Fibroblast of pulmonary artery (primary cell): ENCODE data around the gene GZMM.

Experiments used
- DNase-seq: peaks from one replicate; pipeline ENCODE4 v3.0.0-alpha.2; 2010; ENCODE audit warnings: low read depth
- H3K4me3 ChIP-seq: replicated peaks from 2 replicates; pipeline ENCODE4 v1.5.1; 2011; ENCODE audit warnings: low read depth, mild to moderate bottlenecking, control low read depth, low read length, moderate library complexity
- TF ChIP-seq, protein P1 (sequence below): IDR thresholded peaks from 2 replicates; pipeline ENCODE4 v1.5.1; 2011; ENCODE audit warnings: mild to moderate bottlenecking, control low read depth, low read length, inconsistent platforms; ENCODE audit errors: missing control alignments

Gene GZMM

DNA sequence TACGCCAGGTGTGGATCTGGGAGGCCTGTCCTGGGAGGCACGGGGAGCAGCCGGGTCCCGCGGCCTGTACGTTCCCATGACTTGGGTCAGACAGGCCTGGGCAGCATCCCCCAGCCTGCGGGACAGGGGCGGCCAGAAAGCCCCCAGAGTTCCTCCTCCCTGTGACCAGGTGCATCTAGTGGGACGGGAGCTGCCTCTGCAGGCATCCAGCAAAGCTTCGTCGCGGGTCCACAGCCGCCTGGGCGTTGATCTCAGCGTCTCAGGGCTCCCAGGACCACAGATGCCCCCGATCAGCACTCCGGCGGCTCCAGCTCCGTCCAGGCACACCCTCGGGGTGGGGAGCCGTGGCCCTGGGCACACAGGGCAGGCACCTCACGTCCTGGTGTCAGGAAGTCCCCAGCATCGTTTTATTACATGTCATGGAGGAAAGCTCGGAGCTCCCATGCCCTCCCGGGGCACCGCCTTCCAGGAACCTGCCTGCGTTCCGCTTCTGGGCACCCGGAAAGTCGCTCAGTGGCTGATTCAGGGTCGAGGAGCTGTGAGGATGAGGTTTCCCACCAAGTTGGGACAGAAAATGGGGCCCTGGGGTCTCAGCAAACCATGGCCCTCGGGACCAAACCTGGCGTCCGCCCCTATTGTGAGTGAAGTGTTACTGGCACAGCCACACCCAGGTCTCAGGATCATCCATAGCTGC, 1.5 kb upstream of the GZMM start:
- no peak overlapping the region for H3K4me3 ChIP-seq
- DNase-seq = no peak
- TF ChIP-seq, protein P1, sequence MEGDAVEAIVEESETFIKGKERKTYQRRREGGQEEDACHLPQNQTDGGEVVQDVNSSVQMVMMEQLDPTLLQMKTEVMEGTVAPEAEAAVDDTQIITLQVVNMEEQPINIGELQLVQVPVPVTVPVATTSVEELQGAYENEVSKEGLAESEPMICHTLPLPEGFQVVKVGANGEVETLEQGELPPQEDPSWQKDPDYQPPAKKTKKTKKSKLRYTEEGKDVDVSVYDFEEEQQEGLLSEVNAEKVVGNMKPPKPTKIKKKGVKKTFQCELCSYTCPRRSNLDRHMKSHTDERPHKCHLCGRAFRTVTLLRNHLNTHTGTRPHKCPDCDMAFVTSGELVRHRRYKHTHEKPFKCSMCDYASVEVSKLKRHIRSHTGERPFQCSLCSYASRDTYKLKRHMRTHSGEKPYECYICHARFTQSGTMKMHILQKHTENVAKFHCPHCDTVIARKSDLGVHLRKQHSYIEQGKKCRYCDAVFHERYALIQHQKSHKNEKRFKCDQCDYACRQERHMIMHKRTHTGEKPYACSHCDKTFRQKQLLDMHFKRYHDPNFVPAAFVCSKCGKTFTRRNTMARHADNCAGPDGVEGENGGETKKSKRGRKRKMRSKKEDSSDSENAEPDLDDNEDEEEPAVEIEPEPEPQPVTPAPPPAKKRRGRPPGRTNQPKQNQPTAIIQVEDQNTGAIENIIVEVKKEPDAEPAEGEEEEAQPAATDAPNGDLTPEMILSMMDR = no peak

DNA sequence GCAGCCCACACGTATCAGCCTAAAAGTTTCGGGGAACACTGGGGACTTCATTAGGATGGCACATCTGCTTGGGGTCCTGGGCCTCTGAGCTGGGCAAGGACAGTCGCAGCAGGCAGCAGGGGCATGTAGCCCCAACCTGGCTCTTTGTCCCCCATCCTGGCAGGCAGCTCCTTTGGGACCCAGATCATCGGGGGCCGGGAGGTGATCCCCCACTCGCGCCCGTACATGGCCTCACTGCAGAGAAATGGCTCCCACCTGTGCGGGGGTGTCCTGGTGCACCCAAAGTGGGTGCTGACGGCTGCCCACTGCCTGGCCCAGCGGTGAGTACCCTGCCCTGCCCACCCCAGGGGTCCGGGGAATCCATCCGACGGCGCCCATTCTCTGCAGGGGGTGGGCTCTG, 3.3 kb downstream of the GZMM start:
- TF ChIP-seq, protein P1 = no peak
- DNase-seq = no peak
- no peak overlapping the region for H3K4me3 ChIP-seq

DNA sequence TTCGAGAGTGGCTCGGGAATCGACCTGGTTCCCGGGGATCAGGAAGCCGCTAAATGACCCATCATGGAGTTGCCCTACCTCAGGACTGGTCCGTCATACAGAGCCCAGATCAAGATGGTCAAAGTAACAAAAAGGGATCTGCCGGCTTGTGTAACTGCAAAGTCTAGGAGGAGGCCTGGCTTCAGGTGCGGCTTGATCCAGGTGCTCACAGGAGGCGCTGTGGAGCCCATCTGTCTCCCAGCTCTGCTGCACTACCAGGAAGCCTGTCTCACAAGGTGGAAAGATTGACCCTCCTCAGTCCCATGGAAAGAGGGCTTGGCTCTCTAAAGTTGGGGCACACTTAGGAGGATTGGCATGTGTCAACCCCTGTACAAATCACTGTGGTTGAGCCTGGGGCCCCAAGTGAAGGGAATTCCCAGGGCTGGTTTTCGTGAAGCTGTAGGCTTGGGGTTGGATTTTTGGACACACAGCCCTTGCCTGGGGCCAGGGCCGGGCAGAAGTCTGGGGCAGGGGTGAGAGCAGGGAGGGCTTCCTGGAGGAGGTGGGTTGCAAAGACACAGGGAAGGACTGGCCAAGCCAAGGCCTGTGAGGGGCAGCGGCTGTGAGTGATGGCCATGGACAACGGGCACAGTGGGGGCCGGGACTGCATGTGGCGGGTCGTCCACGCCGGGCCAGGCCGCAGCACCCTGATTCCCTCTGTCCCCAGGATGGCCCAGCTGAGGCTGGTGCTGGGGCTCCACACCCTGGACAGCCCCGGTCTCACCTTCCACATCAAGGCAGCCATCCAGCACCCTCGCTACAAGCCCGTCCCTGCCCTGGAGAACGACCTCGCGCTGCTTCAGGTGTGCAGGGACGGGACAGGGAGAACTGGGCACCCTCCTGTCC, 4.2 kb downstream of the GZMM start:
- no peak overlapping the region for H3K4me3 ChIP-seq
- TF ChIP-seq, protein P1 = no peak
- no peak for DNase-seq

DNA sequence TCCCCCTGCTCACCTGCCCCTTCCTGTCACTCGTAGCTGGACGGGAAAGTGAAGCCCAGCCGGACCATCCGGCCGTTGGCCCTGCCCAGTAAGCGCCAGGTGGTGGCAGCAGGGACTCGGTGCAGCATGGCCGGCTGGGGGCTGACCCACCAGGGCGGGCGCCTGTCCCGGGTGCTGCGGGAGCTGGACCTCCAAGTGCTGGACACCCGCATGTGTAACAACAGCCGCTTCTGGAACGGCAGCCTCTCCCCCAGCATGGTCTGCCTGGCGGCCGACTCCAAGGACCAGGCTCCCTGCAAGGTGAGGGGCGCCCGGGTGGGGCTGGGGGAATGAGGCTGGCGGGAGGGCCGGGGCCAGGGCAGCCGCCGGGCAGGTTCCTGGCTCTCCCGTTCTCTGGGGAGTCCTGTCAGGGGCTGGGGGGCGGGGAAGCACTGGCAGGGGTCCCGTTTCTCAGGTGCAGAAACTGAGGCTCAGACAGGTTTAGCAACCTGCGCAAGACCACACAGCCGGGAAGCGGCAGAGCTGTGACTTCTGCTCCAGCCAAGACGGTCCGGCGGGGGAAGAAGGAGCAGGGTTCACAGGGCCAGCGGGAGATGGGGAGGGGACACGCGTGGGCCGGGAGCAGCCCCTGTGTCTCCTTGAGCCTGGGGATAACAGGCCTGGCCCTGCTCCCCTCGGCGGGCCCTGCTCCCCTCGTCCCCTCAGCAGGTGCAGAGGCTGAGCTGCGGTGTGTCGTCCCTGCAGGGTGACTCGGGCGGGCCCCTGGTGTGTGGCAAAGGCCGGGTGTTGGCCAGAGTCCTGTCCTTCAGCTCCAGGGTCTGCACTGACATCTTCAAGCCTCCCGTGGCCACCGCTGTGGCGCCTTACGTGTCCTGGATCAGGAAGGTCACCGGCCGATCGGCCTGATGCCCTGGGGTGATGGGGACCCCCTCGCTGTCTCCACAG, 5.3 kb downstream of the GZMM start:
- DNase-seq = no peak
- H3K4me3 ChIP-seq = no peak overlapping the region
- TF ChIP-seq, protein P1 = no peak

DNA sequence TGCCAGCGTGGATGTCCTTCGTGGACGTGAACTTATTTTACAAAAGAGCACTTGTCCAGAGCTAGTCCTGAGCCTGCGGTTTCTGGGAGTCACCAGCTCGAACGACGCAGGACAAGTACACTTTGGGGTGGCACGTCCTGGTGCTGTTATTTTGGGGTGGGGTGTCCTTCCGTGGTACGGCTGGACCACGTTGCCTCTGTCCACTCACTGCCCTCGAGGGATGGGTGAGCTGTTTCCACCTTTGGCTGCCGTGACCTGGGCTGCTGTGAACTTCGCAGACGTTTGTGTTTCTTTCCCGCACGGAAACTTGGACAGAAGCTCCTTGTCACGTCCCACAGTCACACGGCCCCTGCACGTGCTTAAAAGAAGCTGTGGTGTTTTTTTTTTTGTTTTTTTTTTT, 11.0 kb downstream of the GZMM start:
- DNase-seq = no peak
- TF ChIP-seq, protein P1 = no peak
- no peak overlapping the region for H3K4me3 ChIP-seq

DNA sequence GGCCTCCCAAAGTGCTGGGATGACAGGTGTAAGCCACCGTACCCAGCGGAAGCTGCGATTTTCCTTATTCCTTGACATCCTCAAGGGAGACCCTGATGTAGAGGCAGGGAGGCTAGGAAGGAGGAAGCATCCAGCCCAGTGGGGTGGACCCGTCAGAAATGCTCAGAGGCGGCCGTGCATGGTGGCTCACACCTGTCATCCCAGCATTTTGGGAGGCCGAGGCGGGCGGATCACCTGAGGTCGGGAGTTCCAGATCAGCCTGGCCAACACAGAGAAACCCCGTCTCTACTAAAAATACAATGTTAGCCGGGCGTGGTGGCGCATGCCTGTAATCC, 11.6 kb downstream of the GZMM start:
- TF ChIP-seq, protein P1 = no peak
- no peak overlapping the region for H3K4me3 ChIP-seq
- no peak for DNase-seq
